BE2C (cell line): ENCODE results near the gene CRIM1.

ENCODE experiments used
- DNase-seq: peaks from one replicate; pipeline ENCODE4 v3.0.0-alpha.2; 2020
- H3K27me3 ChIP-seq: fragments of 250-450 bp; sonication (Bioruptor Pico); 2 replicates; pipeline ENCODE4 v1.5.1; 2020; ENCODE audit warnings: mild to moderate bottlenecking
- H3K36me3 ChIP-seq: fragments of 250-450 bp; sonication (Bioruptor Pico); 2 replicates; pipeline ENCODE4 v1.5.1; 2020; ENCODE audit warnings: mild to moderate bottlenecking
- H3K4me1 ChIP-seq: fragments of 250-450 bp; sonication (Bioruptor Pico); 2 replicates; pipeline ENCODE4 v1.5.1; 2020
- H3K4me3 ChIP-seq: 2 replicates; pipeline ENCODE4 v1.5.1; 2011; ENCODE audit warnings: low read depth, low read length
- H3K9me3 ChIP-seq: fragments of 250-450 bp; sonication (Bioruptor Pico); 2 replicates; pipeline ENCODE4 v1.5.1; 2020
- CTCF ChIP-seq: IDR thresholded peaks from 2 replicates; pipeline ENCODE4 v1.5.1; 2012; ENCODE audit warnings: mild to moderate bottlenecking, low read depth, low read length

CRIM1 gene

GRCh38 chr2:36536776-36537175 is 181.2 kb downstream of the CRIM1 start:
- H3K9me3 ChIP-seq = no peaks in the 10 kb centered on the region
- no peak for TF ChIP-seq CTCF
- H3K4me3 ChIP-seq = no peak overlapping the region
- H3K36me3 ChIP-seq = no peaks in the 10 kb centered on the region
- H3K27me3 ChIP-seq = no peaks in the 10 kb centered on the region; the same call in 1 of the 2 replicates
- H3K4me1 ChIP-seq = no peaks in the 10 kb centered on the region
- DNase-seq = no peak

GRCh38 chr2:36538335-36538734 is 182.8 kb downstream of the CRIM1 start:
- no peak overlapping the region for H3K4me3 ChIP-seq
- no peak for TF ChIP-seq CTCF
- H3K9me3 ChIP-seq = no peaks in the 10 kb centered on the region
- H3K27me3 ChIP-seq = no peaks in the 10 kb centered on the region; the same call in 1 of the 2 replicates
- peak; percentile 31 for DNase-seq
- no peaks in the 10 kb centered on the region for H3K4me1 ChIP-seq
- no peaks in the 10 kb centered on the region for H3K36me3 ChIP-seq

GRCh38 chr2:36539631-36540030 is 184.1 kb downstream of the CRIM1 start:
- H3K9me3 ChIP-seq = no peaks in the 10 kb centered on the region
- no peaks in the 10 kb centered on the region for H3K4me1 ChIP-seq
- DNase-seq = no peak
- no peak for TF ChIP-seq CTCF
- no peak overlapping the region for H3K4me3 ChIP-seq
- no peaks in the 10 kb centered on the region for H3K36me3 ChIP-seq
- H3K27me3 ChIP-seq = no peaks in the 10 kb centered on the region; the same call in 1 of the 2 replicates

GRCh38 chr2:36540986-36541754 is 185.6 kb downstream of the CRIM1 start:
- no peak for TF ChIP-seq CTCF
- Histone ChIP-seq H3K9me3 (no peaks in the 10 kb centered on the region), H3K4me3 (no peak overlapping the region), H3K27me3 (no peaks in the 10 kb centered on the region; the same call in 1 of the 2 replicates), H3K4me1 (no peaks in the 10 kb centered on the region), H3K36me3 (no peaks in the 10 kb centered on the region)
- DNase-seq = no peak

- Histone ChIP-seq H3K4me1 (no peaks in the 10 kb centered on the region), H3K36me3 (no peaks in the 10 kb centered on the region), H3K27me3 (no peaks in the 10 kb centered on the region; the same call in 1 of the 2 replicates), H3K4me3 (no peak overlapping the region), H3K9me3 (no peaks in the 10 kb centered on the region)
- no peak for TF ChIP-seq CTCF
- no peak for DNase-seq
Measured at GRCh38 chr2:36541891-36542595, 186.5 kb downstream of the CRIM1 start.
